K562 (cell line): ENCODE data around the gene FSTL4.

ENCODE experiments used
- CBX3 ChIP-seq, 2 experiments: IDR thresholded peaks; 1 replicate in 1 of 2; 2 replicates in 1 of 2; pipeline ENCODE4 v1.6.1; 2012; ENCODE audit warnings: inconsistent platforms in 2 of 2, low read length in 2 of 2, borderline replicate concordance in 1 of 2, control low read depth in 1 of 2
- CHD4 ChIP-seq: fragments of 200-600 bp; sonication (generic); IDR thresholded peaks from 3 replicates; pipeline ENCODE4 v1.6.1; 2012; ENCODE audit warnings: low read depth, mild to moderate bottlenecking, mixed read lengths, low read length, inconsistent platforms; ENCODE audit not compliant: insufficient read depth, insufficient replicate concordance, poor library complexity, severe bottlenecking
- DACH1 ChIP-seq: fragments of 450-650 bp; IDR thresholded peaks from 2 replicates; pipeline ENCODE4 v1.6.1; 2018; ENCODE audit not compliant: partially characterized antibody
- EZH2 ChIP-seq: IDR thresholded peaks from 2 replicates; pipeline ENCODE4 v1.6.1; 2012; ENCODE audit warnings: low read depth, mild to moderate bottlenecking, inconsistent platforms, low read length, borderline replicate concordance
- KDM1A ChIP-seq, 2 experiments: fragments of 450-650 bp; IDR thresholded peaks; 2 replicates each; pipeline ENCODE4 v1.6.1; 2016; ENCODE audit warnings: mild to moderate bottlenecking in 2 of 2
- NCOR1 ChIP-seq: fragments of 450-650 bp; IDR thresholded peaks from 2 replicates; pipeline ENCODE4 v1.6.1; 2016; ENCODE audit warnings: mild to moderate bottlenecking, moderate library complexity
- POLR2A ChIP-seq: fragments of 450-650 bp; conservative IDR thresholded peaks from 2 replicates; pipeline ENCODE4 v1.6.1; 2016
- POLR2AphosphoS5 ChIP-seq: IDR thresholded peaks from 2 replicates; pipeline ENCODE4 v1.6.1; 2011; ENCODE audit warnings: mild to moderate bottlenecking, low read depth, low read length, moderate library complexity; ENCODE audit not compliant: control insufficient read depth, insufficient read depth
- SIRT6 ChIP-seq: IDR thresholded peaks from one replicate; pipeline ENCODE4 v1.6.1; 2012; ENCODE audit warnings: low read depth, mild to moderate bottlenecking, control low read depth, inconsistent platforms, low read length, moderate library complexity
- SPI1 ChIP-seq: IDR thresholded peaks from 2 replicates; pipeline ENCODE4 v1.6.1; 2011; ENCODE audit warnings: low read depth, low read length, control low read depth, borderline replicate concordance
- TAF1 ChIP-seq: IDR thresholded peaks from 2 replicates; pipeline ENCODE4 v1.6.1; 2011; ENCODE audit warnings: mild to moderate bottlenecking, low read length, moderate library complexity; ENCODE audit not compliant: insufficient read depth, control insufficient read depth, severe bottlenecking; ENCODE audit errors: extremely low read depth
- TCF7L2 ChIP-seq: fragments of 150-350 bp; IDR thresholded peaks from 2 replicates; pipeline ENCODE4 v1.6.1; 2016; ENCODE audit warnings: low read depth, mild to moderate bottlenecking, low read length, moderate library complexity
- TF ChIP-seq, protein P1 (sequence below), 2 experiments: IDR thresholded peaks; 2 replicates each; pipeline ENCODE4 v1.6.1; 2011; ENCODE audit warnings: borderline replicate concordance in 1 of 2, control low read depth in 1 of 2, low read depth in 1 of 2, low read length in 1 of 2, mild to moderate bottlenecking in 1 of 2, mixed read lengths in 1 of 2, moderate library complexity in 1 of 2; ENCODE audit not compliant: insufficient read depth in 1 of 2, insufficient read length in 1 of 2, poor library complexity in 1 of 2, severe bottlenecking in 1 of 2; ENCODE audit errors: extremely low read depth in 1 of 2

DNA sequence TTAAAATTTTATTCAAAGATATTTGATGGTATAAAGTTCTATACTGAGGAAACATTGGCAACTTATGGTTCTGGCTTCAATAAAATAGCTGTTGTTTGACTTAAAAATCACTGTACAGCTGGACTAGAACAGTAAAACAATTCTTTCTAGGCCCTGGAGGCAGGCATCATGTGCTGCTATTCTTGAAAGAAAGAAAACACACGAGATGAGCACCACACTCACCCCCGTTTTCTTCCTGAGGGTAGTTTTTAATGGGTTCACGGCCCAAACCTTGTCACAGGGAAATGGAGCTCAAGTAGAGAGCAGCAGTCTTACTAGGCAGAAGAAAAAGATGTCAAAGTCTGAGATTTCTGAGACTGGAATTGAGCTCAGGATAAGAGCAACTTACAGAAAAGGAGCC is 68.0 kb downstream of the FSTL4 start:
- TF ChIP-seq TAF1 (no peak), SIRT6 (no peak), POLR2A (no peak), NCOR1 (no peak), POLR2AphosphoS5 (no peak), SPI1 (no peak), DACH1 (no peak), EZH2 (no peak), CHD4 (no peak), KDM1A (IDR thresholded peaks at IDR 0.05) (no peak), TCF7L2 (no peak), CBX3 (IDR thresholded peaks at IDR 0.05; ENCODE audit: borderline replicate concordance in 1 of 2, low read length in 2 of 2) (no peak)
- TF ChIP-seq, protein P1, sequence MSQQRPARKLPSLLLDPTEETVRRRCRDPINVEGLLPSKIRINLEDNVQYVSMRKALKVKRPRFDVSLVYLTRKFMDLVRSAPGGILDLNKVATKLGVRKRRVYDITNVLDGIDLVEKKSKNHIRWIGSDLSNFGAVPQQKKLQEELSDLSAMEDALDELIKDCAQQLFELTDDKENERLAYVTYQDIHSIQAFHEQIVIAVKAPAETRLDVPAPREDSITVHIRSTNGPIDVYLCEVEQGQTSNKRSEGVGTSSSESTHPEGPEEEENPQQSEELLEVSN (IDR thresholded peaks at IDR 0.05; ENCODE audit: borderline replicate concordance in 1 of 2, extremely low read depth in 1 of 2, insufficient read depth in 1 of 2, insufficient read length in 1 of 2, low read depth in 1 of 2, low read length in 1 of 2, poor library complexity in 1 of 2, severe bottlenecking in 1 of 2): no peak
